ENCODE data around the gene SNX9. TPM values are rescaled to one million over a fixed set of nuclear protein-coding genes. Genes with fewer than 3 reads are reported as not detected.
A peak's percentile ranks its signal among the peaks of the same experiment; 100 is the strongest.
"Not testable (repeated sequence)": the region's sequence is repeated elsewhere in the genome, so short reads cannot be mapped to it uniquely, and the experiment has no call there.

Gene SNX9
- total and polyA plus RNA-seq, 9 donors = 20.2 to 36.9 (median 27.1) TPM

DNA sequence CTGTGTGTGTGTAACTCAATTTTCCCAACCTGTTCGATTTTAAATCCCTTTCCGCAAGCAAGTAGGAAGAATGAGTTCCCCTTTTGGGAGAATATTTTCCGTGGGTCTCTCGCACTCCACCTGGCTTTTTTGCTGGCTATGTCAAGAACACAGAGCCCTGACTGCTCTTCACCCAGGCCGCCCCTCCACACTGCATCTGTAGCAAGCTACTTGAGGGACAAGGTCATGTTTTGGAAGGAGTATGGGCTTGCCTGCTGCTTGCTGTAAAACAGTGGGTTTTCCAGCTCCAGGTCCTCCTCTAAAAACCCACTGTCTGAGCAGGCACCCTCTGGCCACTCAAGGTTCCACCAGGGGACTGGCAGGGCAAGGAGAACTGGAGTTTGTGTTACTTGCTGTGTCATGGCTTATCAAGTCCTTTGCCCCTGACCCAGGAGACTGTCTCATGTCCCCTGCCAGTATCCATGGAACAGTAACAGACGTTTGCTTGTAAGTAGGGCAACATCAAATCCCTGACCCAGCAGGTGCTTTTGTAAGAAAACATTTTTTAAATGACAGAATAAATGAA lies 123.1 kb downstream of the SNX9 start:
- Histone ChIP-seq H3K36me3 (ENCODE audit: control insufficient read depth, insufficient read depth, low read length) (peaks cover 37% of the 10 kb centered on the region), H3K4me1 (ENCODE audit: control insufficient read depth, insufficient read depth, low read length) (no peaks in the 10 kb centered on the region), H3K27me3 (ENCODE audit: control insufficient read depth, insufficient read depth, low read length) (no peaks in the 10 kb centered on the region), H3K4me3 (ENCODE audit: low read length) (no peak overlapping the region), H3K27ac (ENCODE audit: low read length) (no peak overlapping the region), H3K9me3 (replicated peaks; ENCODE audit: control insufficient read depth, low read depth, low read length) (peaks cover 4% of the 10 kb centered on the region)
- WGBS (ENCODE audit: insufficient coverage) = 83% methylated on average over 2 of the region's 6 CpGs
- DNase-seq = no peak

GRCh38 chr6:157946865-157947532 lies 124.0 kb downstream of the SNX9 start:
- Histone ChIP-seq H3K4me1 (ENCODE audit: control insufficient read depth, insufficient read depth, low read length) (no peaks in the 10 kb centered on the region), H3K9me3 (replicated peaks; ENCODE audit: control insufficient read depth, low read depth, low read length) (peaks cover 4% of the 10 kb centered on the region), H3K4me3 (ENCODE audit: low read length) (no peak overlapping the region), H3K27ac (ENCODE audit: low read length) (no peak overlapping the region), H3K36me3 (ENCODE audit: control insufficient read depth, insufficient read depth, low read length) (peaks cover 31% of the 10 kb centered on the region), H3K27me3 (ENCODE audit: control insufficient read depth, insufficient read depth, low read length) (peaks cover 4% of the 10 kb centered on the region)
- peak; percentile 69 for DNase-seq
- WGBS (ENCODE audit: insufficient coverage) = 74% methylated on average over 4 of the region's 5 CpGs

DNA sequence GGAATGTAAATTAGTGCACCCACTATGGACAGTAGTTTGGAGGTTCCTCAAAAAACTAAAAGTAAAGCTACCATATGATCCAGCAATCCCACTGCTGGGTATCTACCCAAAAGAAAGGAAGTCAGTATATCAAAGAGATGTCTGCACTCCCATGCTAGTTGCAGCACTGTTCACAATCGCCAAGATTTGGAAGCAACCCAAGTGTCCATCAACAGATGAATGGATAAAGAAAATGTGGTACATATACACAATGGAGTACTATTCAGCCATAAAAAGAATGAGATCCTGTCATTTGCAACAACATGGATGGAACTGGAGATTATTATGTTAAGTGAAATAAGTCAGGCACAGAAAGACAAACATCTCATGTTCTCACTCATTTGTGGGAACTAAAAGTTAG lies 127.9 kb downstream of the SNX9 start:
- not testable (repeated sequence) for H3K4me3 ChIP-seq (ENCODE audit: low read length); H3K9me3 ChIP-seq (replicated peaks; ENCODE audit: control insufficient read depth, low read depth, low read length); H3K4me1 ChIP-seq (ENCODE audit: control insufficient read depth, insufficient read depth, low read length); H3K27me3 ChIP-seq (ENCODE audit: control insufficient read depth, insufficient read depth, low read length); H3K27ac ChIP-seq (ENCODE audit: low read length); DNase-seq; H3K36me3 ChIP-seq (ENCODE audit: control insufficient read depth, insufficient read depth, low read length)
- no CpG with 5 or more reads among the region's 1 CpG for WGBS (ENCODE audit: insufficient coverage)

- no peak overlapping the region for H3K4me3 ChIP-seq (ENCODE audit: low read length)
- WGBS (ENCODE audit: insufficient coverage) = 80% methylated on average over 6 of the region's 9 CpGs
- peaks cover 4% of the 10 kb centered on the region for H3K9me3 ChIP-seq (replicated peaks; ENCODE audit: control insufficient read depth, low read depth, low read length)
- DNase-seq = no peak
- peaks cover 7% of the 10 kb centered on the region for H3K27me3 ChIP-seq (ENCODE audit: control insufficient read depth, insufficient read depth, low read length)
- H3K36me3 ChIP-seq (ENCODE audit: control insufficient read depth, insufficient read depth, low read length) = no peaks in the 10 kb centered on the region
- no peak overlapping the region for H3K27ac ChIP-seq (ENCODE audit: low read length)
- peaks cover 6% of the 10 kb centered on the region for H3K4me1 ChIP-seq (ENCODE audit: control insufficient read depth, insufficient read depth, low read length)
Observed at GRCh38 chr6:157951828-157952227, 128.8 kb downstream of the SNX9 start.

DNA sequence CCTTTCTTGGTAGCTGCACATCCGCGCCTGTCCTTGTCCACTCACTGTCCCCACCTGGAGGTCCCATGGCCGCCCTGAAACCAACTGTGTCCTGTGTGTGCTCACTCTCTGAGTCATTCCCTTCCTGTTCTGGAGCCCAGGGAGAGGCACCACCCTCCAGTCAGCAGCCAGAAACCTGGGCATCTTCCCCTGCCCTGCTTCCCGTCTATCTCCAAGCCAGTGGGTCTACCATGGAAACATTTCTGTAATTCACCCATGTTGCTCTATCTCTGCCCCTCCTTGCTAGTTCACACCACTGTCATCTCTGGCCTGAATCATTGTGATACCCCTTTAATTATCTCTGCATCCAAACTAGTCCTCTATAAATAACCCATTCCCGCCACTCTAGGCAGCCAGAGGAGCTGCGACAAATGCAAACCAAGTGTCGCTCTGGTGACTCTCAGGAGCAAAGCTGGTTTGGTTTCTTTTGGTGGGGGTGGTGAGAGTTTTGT lies 129.9 kb downstream of the SNX9 start:
- peaks cover 6% of the 10 kb centered on the region for H3K4me1 ChIP-seq (ENCODE audit: control insufficient read depth, insufficient read depth, low read length)
- 79% methylated on average over 4 of the region's 7 CpGs for WGBS (ENCODE audit: insufficient coverage)
- peaks cover 8% of the 10 kb centered on the region for H3K9me3 ChIP-seq (replicated peaks; ENCODE audit: control insufficient read depth, low read depth, low read length)
- no peak overlapping the region for H3K4me3 ChIP-seq (ENCODE audit: low read length)
- H3K36me3 ChIP-seq (ENCODE audit: control insufficient read depth, insufficient read depth, low read length) = no peaks in the 10 kb centered on the region
- DNase-seq = no peak
- peaks cover 7% of the 10 kb centered on the region for H3K27me3 ChIP-seq (ENCODE audit: control insufficient read depth, insufficient read depth, low read length)
- H3K27ac ChIP-seq (ENCODE audit: low read length) = no peak overlapping the region

GRCh38 chr6:157953580-157954091 lies 130.6 kb downstream of the SNX9 start:
- WGBS (ENCODE audit: insufficient coverage) = 91% methylated on average over 4 of the region's 7 CpGs
- peak; percentile 28 for DNase-seq
- peaks cover 6% of the 10 kb centered on the region for H3K4me1 ChIP-seq (ENCODE audit: control insufficient read depth, insufficient read depth, low read length)
- no peak overlapping the region for H3K4me3 ChIP-seq (ENCODE audit: low read length)
- H3K9me3 ChIP-seq (replicated peaks; ENCODE audit: control insufficient read depth, low read depth, low read length) = peaks cover 11% of the 10 kb centered on the region
- peaks cover 7% of the 10 kb centered on the region for H3K27me3 ChIP-seq (ENCODE audit: control insufficient read depth, insufficient read depth, low read length)
- H3K27ac ChIP-seq (ENCODE audit: low read length) = no peak overlapping the region
- H3K36me3 ChIP-seq (ENCODE audit: control insufficient read depth, insufficient read depth, low read length) = no peaks in the 10 kb centered on the region

DNA sequence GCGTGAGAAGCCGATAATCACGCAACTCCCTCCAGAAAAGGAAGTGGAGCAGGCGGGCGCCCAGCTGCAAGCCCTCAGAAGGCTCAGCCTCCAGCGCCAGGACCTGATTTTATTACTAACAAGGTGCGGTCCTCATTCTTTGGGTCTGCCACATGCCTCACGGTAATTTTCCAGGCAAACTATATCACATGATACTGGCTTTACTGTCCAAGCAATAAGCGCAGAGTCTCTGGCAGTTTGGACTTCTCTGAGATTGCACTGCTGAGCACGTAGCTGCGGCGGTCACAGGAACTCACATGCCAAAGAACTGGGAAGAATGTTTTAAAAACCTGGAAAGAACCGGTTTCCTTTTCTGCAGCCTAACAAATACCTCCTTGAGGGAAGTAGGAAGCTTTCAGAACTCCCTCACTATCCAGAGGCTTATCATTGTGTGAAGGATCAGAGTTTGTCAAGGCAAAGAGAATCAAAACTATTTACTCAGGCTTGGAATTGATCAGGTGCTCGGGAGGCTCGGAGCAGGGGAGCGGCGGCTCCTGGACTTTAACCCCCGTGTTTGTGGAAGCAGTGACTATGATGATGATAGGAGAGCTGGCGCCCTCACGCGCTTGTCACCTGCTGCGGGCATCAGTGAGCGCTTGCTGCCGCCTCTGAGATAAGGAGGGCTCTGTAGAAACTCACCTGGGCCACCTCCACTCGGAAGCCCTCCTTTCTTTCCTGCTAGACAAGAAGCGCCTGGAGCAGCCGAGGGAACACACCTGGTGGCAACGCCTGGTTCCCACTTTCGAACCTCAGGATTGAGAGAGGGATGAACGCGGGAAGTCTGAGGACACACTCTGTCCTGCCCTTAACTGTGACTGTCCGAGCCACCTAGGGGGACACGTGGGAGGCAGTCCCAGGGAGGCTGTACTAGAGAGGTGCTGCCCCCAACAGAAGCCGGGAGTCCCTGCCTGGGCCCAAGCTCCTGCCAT lies 131.4 kb downstream of the SNX9 start:
- 48% methylated on average over 27 of the region's 34 CpGs for WGBS (ENCODE audit: insufficient coverage)
- Histone ChIP-seq H3K4me1 (ENCODE audit: control insufficient read depth, insufficient read depth, low read length) (peaks cover 6% of the 10 kb centered on the region), H3K4me3 (ENCODE audit: low read length) (no peak overlapping the region), H3K27ac (ENCODE audit: low read length) (peak overlapping the region; percentile 31), H3K9me3 (replicated peaks; ENCODE audit: control insufficient read depth, low read depth, low read length) (peaks cover 13% of the 10 kb centered on the region), H3K36me3 (ENCODE audit: control insufficient read depth, insufficient read depth, low read length) (no peaks in the 10 kb centered on the region), H3K27me3 (ENCODE audit: control insufficient read depth, insufficient read depth, low read length) (peaks cover 7% of the 10 kb centered on the region)
- DNase-seq = peak; percentile 85

DNA sequence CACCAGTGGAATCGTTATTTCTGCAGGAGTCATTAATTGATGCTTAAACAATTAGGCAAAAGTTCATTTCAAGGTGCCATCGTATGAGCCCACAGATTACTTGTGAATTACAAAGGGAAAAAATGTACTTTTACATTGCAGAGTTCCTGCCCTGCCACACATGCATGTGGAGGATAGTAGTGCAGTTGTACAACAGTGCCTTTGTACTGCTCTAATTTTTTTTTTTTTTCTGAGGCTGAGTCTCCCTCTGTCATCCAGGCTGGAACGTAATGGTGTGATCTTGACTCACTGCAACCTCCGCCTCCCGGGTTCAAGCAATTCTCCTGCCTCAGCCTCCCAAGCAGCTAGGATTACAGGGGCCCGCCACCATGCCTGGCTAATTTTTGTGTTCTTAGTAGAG lies 132.6 kb downstream of the SNX9 start:
- 100% methylated on average over 1 of the region's 6 CpGs for WGBS (ENCODE audit: insufficient coverage)
- H3K27ac ChIP-seq (ENCODE audit: low read length) = no peak overlapping the region
- H3K27me3 ChIP-seq (ENCODE audit: control insufficient read depth, insufficient read depth, low read length) = peaks cover 7% of the 10 kb centered on the region
- DNase-seq = no peak
- H3K36me3 ChIP-seq (ENCODE audit: control insufficient read depth, insufficient read depth, low read length) = no peaks in the 10 kb centered on the region
- H3K9me3 ChIP-seq (replicated peaks; ENCODE audit: control insufficient read depth, low read depth, low read length) = peaks cover 18% of the 10 kb centered on the region
- peaks cover 6% of the 10 kb centered on the region for H3K4me1 ChIP-seq (ENCODE audit: control insufficient read depth, insufficient read depth, low read length)
- no peak overlapping the region for H3K4me3 ChIP-seq (ENCODE audit: low read length)

DNA sequence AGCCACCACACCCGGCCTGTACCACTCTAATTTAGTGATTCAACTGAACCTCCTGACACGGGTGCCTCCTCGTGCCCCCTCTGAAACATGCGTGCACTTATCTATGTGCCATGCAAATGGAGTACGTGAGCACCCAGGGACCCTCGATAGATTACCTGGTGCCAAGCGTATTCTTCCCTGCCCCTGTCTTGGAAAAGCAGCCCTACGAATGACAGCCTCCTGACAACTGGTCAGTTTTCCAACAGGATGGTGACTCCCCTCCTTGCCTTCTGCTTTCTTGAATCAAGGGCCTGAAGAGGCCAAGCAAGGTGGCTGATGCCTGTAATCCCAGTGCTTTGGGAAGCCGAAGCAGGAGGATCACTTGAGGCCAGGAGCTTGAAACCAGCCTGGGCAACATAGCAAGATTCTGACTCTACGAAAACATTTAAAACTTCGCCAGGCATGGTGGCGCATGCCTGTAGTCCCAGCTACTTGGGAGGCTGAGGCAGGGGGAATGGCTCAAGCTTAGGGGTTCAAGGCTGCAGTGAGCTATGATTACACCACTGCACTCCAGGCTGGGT lies 133.2 kb downstream of the SNX9 start:
- 94% methylated on average over 12 of the region's 12 CpGs for WGBS (ENCODE audit: insufficient coverage)

More for the DNA sequence above, 133.2 kb downstream of the SNX9 start:
- no peak overlapping the region for H3K27ac ChIP-seq (ENCODE audit: low read length)
- H3K4me1 ChIP-seq (ENCODE audit: control insufficient read depth, insufficient read depth, low read length) = peaks cover 6% of the 10 kb centered on the region
- H3K4me3 ChIP-seq (ENCODE audit: low read length) = no peak overlapping the region
- no peak for DNase-seq
- H3K27me3 ChIP-seq (ENCODE audit: control insufficient read depth, insufficient read depth, low read length) = peaks cover 7% of the 10 kb centered on the region
- H3K36me3 ChIP-seq (ENCODE audit: control insufficient read depth, insufficient read depth, low read length) = no peaks in the 10 kb centered on the region
- H3K9me3 ChIP-seq (replicated peaks; ENCODE audit: control insufficient read depth, low read depth, low read length) = peaks cover 18% of the 10 kb centered on the region
